SK-N-SH (cell line): Measurements from ENCODE around the gene IL17RB. TPM values are rescaled to one million over a fixed set of nuclear protein-coding genes. Genes with fewer than 3 reads are reported as not detected.

Source experiments
- CTCF ChIA-PET: fragments of 300-600, 350-600 bp; formaldehyde crosslinking; extraction: SDS; loops from one replicate; lab custom pipeline; 2021; lab: Yijun Ruan, JAX
- POLR2A ChIA-PET: fragments of 350-600 bp; sonication (Branson Sonifier 250); formaldehyde crosslinking; extraction: SDS; loops from one replicate; lab custom pipeline; 2020; ENCODE audit warnings: antibody characterized with exemption, inconsistent platforms; lab: Yijun Ruan, JAX
- DNase-seq: peaks from one replicate; pipeline ENCODE4 v3.0.0; 2012
- H2AFZ ChIP-seq: fragments of 200-600 bp; sonication (generic); 2 replicates; pipeline ENCODE4 v1.8.1; 2016; ENCODE audit warnings: antibody characterized with exemption, mild to moderate bottlenecking, low read depth
- H3F3A ChIP-seq: fragments of 200-600 bp; sonication (generic); replicated peaks from 2 replicates; pipeline ENCODE3; 2016; ENCODE audit warnings: antibody characterized with exemption, mild to moderate bottlenecking; ENCODE audit not compliant: insufficient read depth
- H3K27ac ChIP-seq, 2 experiments: fragments of 200-500 bp in 1 of 2; fragments of 200-600 bp in 1 of 2; sonication (Bioruptor generic) in 1 of 2; sonication (generic), shearing (Covaris generic) in 1 of 2; 2 replicates each; pipeline versions ENCODE4 v1.5.1 to v1.6.1; 2014 to 2016; ENCODE audit warnings: low read depth in 2 of 2, inconsistent platforms in 1 of 2, low read length in 1 of 2, mild to moderate bottlenecking in 1 of 2, mixed read lengths in 1 of 2
- H3K27me3 ChIP-seq: fragments of 200-600 bp; sonication (generic), shearing (Covaris generic); 2 replicates; pipeline ENCODE4 v1.6.1; 2016; ENCODE audit warnings: mixed run types; ENCODE audit not compliant: insufficient read depth
- H3K36me3 ChIP-seq, 2 experiments: fragments of 200-500 bp in 1 of 2; fragments of 200-600 bp in 1 of 2; sonication (Bioruptor generic) in 1 of 2; sonication (generic) in 1 of 2; replicated peaks in 1 of 2; 2 replicates each; pipeline versions ENCODE3 to v1.5.1; 2014 to 2016; ENCODE audit warnings: low read length in 1 of 2, mild to moderate bottlenecking in 1 of 2; ENCODE audit not compliant: insufficient read depth in 2 of 2, control insufficient read depth in 1 of 2
- H3K4me1 ChIP-seq, 2 experiments: fragments of 200-500 bp in 1 of 2; fragments of 200-600 bp in 1 of 2; sonication (Bioruptor generic) in 1 of 2; sonication (generic), shearing (Covaris generic) in 1 of 2; 2 replicates each; pipeline versions ENCODE4 v1.5.1 to v1.6.1; 2014 to 2016; ENCODE audit warnings: low read depth in 1 of 2, low read length in 1 of 2, mixed run types in 1 of 2; ENCODE audit not compliant: insufficient read depth in 2 of 2, control insufficient read depth in 1 of 2
- H3K4me2 ChIP-seq: fragments of 200-600 bp; sonication (generic), shearing (Covaris generic); 2 replicates; pipeline ENCODE4 v1.6.1; 2017; ENCODE audit warnings: mixed run types
- H3K4me3 ChIP-seq, 2 experiments: fragments of 200-500 bp in 1 of 2; fragments of 200-600 bp in 1 of 2; sonication (Bioruptor generic) in 1 of 2; sonication (generic), shearing (Covaris generic) in 1 of 2; 2 replicates each; pipeline versions ENCODE4 v1.5.1 to v1.8.1; 2014 to 2016; ENCODE audit warnings: low read depth in 2 of 2, inconsistent platforms in 1 of 2, low read length in 1 of 2, mild to moderate bottlenecking in 1 of 2, mixed read lengths in 1 of 2, moderate library complexity in 1 of 2
- H3K79me2 ChIP-seq: fragments of 200-600 bp; sonication (generic); 2 replicates; pipeline ENCODE4 v1.8.1; 2017; ENCODE audit warnings: mild to moderate bottlenecking; ENCODE audit not compliant: insufficient read depth
- H3K9ac ChIP-seq: fragments of 200-600 bp; sonication (generic); 2 replicates; pipeline ENCODE4 v1.6.1; 2017; ENCODE audit warnings: mixed run types
- H3K9me2 ChIP-seq: fragments of 200-600 bp; sonication (generic); 2 replicates; pipeline ENCODE4 v1.6.1; 2017; ENCODE audit warnings: mixed run types
- H3K9me3 ChIP-seq: fragments of 200-600 bp; sonication (generic); 2 replicates; pipeline ENCODE4 v1.6.1; 2017; ENCODE audit warnings: mixed run types, mild to moderate bottlenecking, moderate library complexity
- H4K20me1 ChIP-seq: fragments of 200-600 bp; sonication (generic); 2 replicates; pipeline ENCODE4 v1.6.1; 2017; ENCODE audit warnings: mild to moderate bottlenecking, mixed run types; ENCODE audit not compliant: insufficient read depth
- CHD2 ChIP-seq: fragments of 150-350 bp; IDR thresholded peaks from 2 replicates; pipeline ENCODE4 v1.6.1; 2018; ENCODE audit warnings: low read length; ENCODE audit not compliant: partially characterized antibody
- REST ChIP-seq: IDR thresholded peaks from 2 replicates; pipeline ENCODE4 v1.6.1; 2012; ENCODE audit warnings: mild to moderate bottlenecking, low read depth, low read length, moderate library complexity
- WGBS: methylation state at CpG from one replicate; pipeline ENCODE4 v1.1.6; 2017; ENCODE audit warnings: low lambda C conversion rate; 5-methylcytosine and 5-hydroxymethylcytosine counted together
- polyA plus RNA-seq, 3 experiments: library from polyadenylated mRNA; depleted of rRNA; stranded (reverse); fragments of >200 nt; gene quantifications; 2 replicates each; pipeline ENCODE4 v1.2.3, GENCODE V29; 2012
- TF ChIP-seq, protein P1 (sequence below): fragments of 150-350 bp; IDR thresholded peaks from 2 replicates; pipeline ENCODE4 v1.6.1; 2017; ENCODE audit warnings: antibody characterized with exemption, low read length, low read depth, borderline replicate concordance
- TF ChIP-seq, protein P2 (sequence below): fragments of 150-350 bp; IDR thresholded peaks from 2 replicates; pipeline ENCODE4 v1.6.1; 2016; ENCODE audit warnings: mild to moderate bottlenecking, low read depth, low read length
- TF ChIP-seq, protein P3 (sequence below): IDR thresholded peaks from 2 replicates; pipeline ENCODE4 v1.4.0; 2012; ENCODE audit warnings: low read depth, borderline replicate concordance

IL17RB gene
- polyA plus RNA-seq, 1 of the 3 experiments (the other 2 are of a cell fraction), result 0.10 TPM

DNA sequence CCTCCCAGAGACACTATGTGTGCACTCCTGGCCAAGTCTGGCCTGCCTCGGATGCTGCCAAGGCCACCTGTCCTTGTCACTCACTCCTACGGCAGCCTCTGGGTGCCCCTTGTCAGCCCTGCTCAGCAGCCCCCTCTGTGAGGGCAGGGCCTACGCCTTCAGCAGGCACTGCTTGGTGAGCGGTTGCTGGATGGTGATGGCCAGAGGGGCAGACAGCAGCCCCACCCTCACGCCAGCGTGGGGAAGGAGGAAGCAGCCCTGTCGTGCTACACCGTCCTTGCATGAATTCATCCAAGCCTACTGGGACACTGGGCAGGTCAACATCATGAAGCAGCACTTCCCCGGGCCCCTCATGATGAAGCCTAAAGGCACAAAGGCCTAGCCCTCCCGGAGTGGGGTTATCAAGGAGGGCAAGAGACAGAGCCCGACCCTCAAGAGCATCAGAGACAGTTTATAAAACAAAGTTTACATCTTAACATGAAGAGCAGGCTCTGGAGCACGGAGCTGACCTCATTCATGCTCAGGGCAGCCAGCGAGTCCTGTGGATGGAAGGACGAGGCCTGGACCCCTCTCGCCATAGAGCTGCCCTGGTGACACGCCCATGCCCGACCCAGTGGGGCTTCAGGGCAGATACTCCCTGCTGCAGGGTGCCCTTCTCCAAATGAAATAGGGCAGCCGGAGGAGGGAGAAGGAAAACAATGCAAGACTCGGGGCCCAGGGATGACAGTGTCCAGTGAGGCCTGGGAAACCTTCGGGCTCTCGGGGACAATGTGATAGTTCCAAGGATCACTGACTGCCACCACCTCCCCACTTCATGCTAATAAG, 25.4 kb upstream of the IL17RB start:
- DNase-seq, result no peak
- Histone ChIP-seq H4K20me1 (no peaks in the 10 kb centered on the region), H3K4me1 (no peaks in the 10 kb centered on the region; a peak in 1 of 4 replicates), H2AFZ (no peak overlapping the region), H3K4me2 (no peak overlapping the region), H3K4me3 (no peak overlapping the region), H3K9ac (no peak overlapping the region), H3K27me3 (no peaks in the 10 kb centered on the region), H3K27ac (no peak overlapping the region), H3K79me2 (no peaks in the 10 kb centered on the region), H3F3A (no peaks in the 10 kb centered on the region), H3K9me2 (no peaks in the 10 kb centered on the region), H3K9me3 (no peaks in the 10 kb centered on the region), H3K36me3 (no peaks in the 10 kb centered on the region)
- 80% methylated on average over 13 of the region's 21 CpGs for WGBS
- no peak for TF ChIP-seq CHD2
- POLR2A ChIA-PET, result no interaction called here
- CTCF ChIA-PET, result no interaction called here

GRCh38 chr3:53821631-53822121, 24.7 kb upstream of the IL17RB start:
- CTCF ChIA-PET, result interaction anchor here (0.5 kb wide), 1 partner anchor 18 kb away, joined by 3 read pairs; no protein-coding TSS in a partner anchor
- no peak overlapping the region for H3K4me2 ChIP-seq

More at GRCh38 chr3:53821631-53822121, 24.7 kb upstream of the IL17RB start:
- Histone ChIP-seq H3F3A (no peaks in the 10 kb centered on the region), H3K4me3 (no peak overlapping the region), H4K20me1 (no peaks in the 10 kb centered on the region), H3K4me1 (no peaks in the 10 kb centered on the region; a peak in 1 of 4 replicates), H2AFZ (no peak overlapping the region), H3K27me3 (no peaks in the 10 kb centered on the region), H3K9ac (no peak overlapping the region), H3K27ac (no peak overlapping the region), H3K79me2 (no peaks in the 10 kb centered on the region), H3K9me2 (no peaks in the 10 kb centered on the region)
- 53% methylated on average over 5 of the region's 5 CpGs for WGBS
- POLR2A ChIA-PET, result no interaction called here
- DNase-seq, result no peak
- TF ChIP-seq, protein P1, sequence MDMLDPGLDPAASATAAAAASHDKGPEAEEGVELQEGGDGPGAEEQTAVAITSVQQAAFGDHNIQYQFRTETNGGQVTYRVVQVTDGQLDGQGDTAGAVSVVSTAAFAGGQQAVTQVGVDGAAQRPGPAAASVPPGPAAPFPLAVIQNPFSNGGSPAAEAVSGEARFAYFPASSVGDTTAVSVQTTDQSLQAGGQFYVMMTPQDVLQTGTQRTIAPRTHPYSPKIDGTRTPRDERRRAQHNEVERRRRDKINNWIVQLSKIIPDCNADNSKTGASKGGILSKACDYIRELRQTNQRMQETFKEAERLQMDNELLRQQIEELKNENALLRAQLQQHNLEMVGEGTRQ, result no peak
- TF ChIP-seq REST, result no peak
- TF ChIP-seq, protein P2, sequence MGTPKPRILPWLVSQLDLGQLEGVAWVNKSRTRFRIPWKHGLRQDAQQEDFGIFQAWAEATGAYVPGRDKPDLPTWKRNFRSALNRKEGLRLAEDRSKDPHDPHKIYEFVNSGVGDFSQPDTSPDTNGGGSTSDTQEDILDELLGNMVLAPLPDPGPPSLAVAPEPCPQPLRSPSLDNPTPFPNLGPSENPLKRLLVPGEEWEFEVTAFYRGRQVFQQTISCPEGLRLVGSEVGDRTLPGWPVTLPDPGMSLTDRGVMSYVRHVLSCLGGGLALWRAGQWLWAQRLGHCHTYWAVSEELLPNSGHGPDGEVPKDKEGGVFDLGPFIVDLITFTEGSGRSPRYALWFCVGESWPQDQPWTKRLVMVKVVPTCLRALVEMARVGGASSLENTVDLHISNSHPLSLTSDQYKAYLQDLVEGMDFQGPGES, result no peak
- TF ChIP-seq, protein P3, sequence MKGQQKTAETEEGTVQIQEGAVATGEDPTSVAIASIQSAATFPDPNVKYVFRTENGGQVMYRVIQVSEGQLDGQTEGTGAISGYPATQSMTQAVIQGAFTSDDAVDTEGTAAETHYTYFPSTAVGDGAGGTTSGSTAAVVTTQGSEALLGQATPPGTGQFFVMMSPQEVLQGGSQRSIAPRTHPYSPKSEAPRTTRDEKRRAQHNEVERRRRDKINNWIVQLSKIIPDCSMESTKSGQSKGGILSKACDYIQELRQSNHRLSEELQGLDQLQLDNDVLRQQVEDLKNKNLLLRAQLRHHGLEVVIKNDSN, result no peak
- TF ChIP-seq, all 33 proteins: peak for 0
- H3K9me3 ChIP-seq, result no peaks in the 10 kb centered on the region
- H3K36me3 ChIP-seq, result no peaks in the 10 kb centered on the region
